Heart left ventricle (tissue), 13 donors: ENCODE measurements around the gene ARNT2.

Experiments
- POLR2A ChIP-seq, 2 donors: fragments of 450-650 bp; IDR thresholded peaks; one replicate each; pipeline ENCODE4 v1.6.1; 2017; ENCODE audit warnings: antibody characterized with exemption in 2 of 2, mild to moderate bottlenecking in 2 of 2, moderate library complexity in 2 of 2
- TF ChIP-seq, protein P1 (sequence below), 12 donors: fragments of 200-600 bp; sonication (generic) in 4 of 12; IDR thresholded peaks; one replicate each; pipeline versions ENCODE4 v1.5.0 to v1.8.0; 2018 to 2022; ENCODE audit warnings: antibody characterized with exemption in 12 of 12, mild to moderate bottlenecking in 5 of 12
- donor health status: ischemic (EF 13 %, LVEDD 7.1; RV severe dilation, severe dysfunction).
- donor health status: DM: no; HTN: yes; CAD: no.
- donor health status: DM: no; HTN: no; CAD: no.
- donor health status: ischemic (EF 25% LVEDD 6.9; RV normal size, moderate dysfunction).
- donor health status: ischemic (EF 25% LVEDD 5.7; RV mildly dilated, moderate dysfunction).
- donor health status: ischemic (EF 35%, LVEDD 5.7; RV mildly dilated, moderate dysfunction).
- donor health status: nonischemic (EF 11% LVEDD 7.7; RV severe dilation, severe dysfunction).
- donor health status: DM: yes; HTN: yes; CAD: no.
- donor health status: PGD.
- donor health status: ischemic (EF 29% LVEDD 5.4; RV normal size, mild dysfunction).
- donor health status: nonischemic (EF 23%, LVEDD 6.1; RV moderate dilation, normal function).

DNA sequence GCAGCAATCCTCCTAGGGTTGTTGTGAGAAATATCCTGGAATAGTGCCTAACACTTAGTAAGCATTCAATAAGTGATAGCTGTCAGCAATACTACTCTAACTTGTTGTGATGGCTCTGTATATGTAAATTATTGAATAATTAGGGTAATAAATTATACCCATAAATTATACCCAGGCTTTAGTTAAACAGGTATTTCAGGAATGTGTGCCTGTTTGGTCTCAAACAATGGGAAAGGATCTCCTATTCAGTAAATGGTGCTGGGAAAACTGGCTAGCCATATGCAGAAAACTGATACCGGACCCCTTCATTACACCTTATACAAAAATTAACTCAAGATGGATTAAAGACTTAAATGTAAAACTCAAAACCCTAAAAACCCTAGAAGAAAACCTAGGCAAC, 14.8 kb upstream of the ARNT2 start:
- TF ChIP-seq, protein P1, sequence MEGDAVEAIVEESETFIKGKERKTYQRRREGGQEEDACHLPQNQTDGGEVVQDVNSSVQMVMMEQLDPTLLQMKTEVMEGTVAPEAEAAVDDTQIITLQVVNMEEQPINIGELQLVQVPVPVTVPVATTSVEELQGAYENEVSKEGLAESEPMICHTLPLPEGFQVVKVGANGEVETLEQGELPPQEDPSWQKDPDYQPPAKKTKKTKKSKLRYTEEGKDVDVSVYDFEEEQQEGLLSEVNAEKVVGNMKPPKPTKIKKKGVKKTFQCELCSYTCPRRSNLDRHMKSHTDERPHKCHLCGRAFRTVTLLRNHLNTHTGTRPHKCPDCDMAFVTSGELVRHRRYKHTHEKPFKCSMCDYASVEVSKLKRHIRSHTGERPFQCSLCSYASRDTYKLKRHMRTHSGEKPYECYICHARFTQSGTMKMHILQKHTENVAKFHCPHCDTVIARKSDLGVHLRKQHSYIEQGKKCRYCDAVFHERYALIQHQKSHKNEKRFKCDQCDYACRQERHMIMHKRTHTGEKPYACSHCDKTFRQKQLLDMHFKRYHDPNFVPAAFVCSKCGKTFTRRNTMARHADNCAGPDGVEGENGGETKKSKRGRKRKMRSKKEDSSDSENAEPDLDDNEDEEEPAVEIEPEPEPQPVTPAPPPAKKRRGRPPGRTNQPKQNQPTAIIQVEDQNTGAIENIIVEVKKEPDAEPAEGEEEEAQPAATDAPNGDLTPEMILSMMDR (IDR thresholded peaks at IDR 0.05): no peak
- TF ChIP-seq POLR2A (IDR thresholded peaks at IDR 0.05): no peak
